SK-N-SH treated with all-trans-retinoic acid at 6 μM for 48 hours (cell line): ENCODE data around the gene TECRL.

Experiments used
- SNAI2 ChIP-seq: fragments of 250-450 bp; sonication (Bioruptor Pico); IDR thresholded peaks from 2 replicates; pipeline ENCODE4 v1.5.0; 2020; ENCODE audit warnings: mild to moderate bottlenecking, moderate library complexity
- TCF4 ChIP-seq: fragments of 250-450 bp; sonication (Bioruptor Pico); IDR thresholded peaks from 2 replicates; pipeline ENCODE4 v1.8.0; 2021; ENCODE audit warnings: mild to moderate bottlenecking, moderate library complexity, borderline replicate concordance
- TOX ChIP-seq: fragments of 250-450 bp; sonication (Bioruptor Pico); IDR thresholded peaks from 2 replicates; pipeline ENCODE4 v1.8.0; 2021; ENCODE audit warnings: mild to moderate bottlenecking, moderate library complexity, borderline replicate concordance

DNA sequence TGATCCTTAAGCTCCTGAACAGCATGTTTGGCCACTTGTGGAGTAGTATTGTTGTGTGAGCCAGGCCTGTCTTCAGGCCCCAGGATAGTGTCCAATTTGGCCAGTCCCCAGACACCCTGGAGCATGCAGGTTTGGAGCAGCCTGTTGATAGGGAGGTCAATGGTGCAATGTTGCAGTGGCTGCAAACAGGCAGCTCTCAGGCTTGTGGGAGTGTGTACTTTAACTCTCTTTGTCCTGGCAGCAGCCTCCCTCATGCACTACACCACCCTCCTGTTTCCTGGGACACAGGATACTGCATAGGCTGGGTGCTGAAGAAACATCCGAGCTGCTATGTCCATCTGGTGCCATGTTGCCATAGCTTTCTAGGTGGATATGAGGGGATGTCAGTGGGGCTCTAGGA, 24.0 kb downstream of the TECRL start:
- TF ChIP-seq TOX (CRISPR knock-in tag) = no peak
- no peak for TF ChIP-seq TCF4
- no peak for TF ChIP-seq SNAI2
